ENCODE data around the gene TSPAN31.
A peak's percentile ranks its signal among the peaks of the same experiment; 100 is the strongest.

The TSPAN31 gene

GRCh38 chr12:57744777-57745484 lies at the start of gene TSPAN31:
Gene TSPAN31, plus strand, starts transcription at chr12:57745039. Its CDS starts 116 bp downstream, at chr12:57745155.
- Histone ChIP-seq H2AFZ (ENCODE audit: low read length) (peak within 1 kb of the TSS; percentile 5; the same call in 1 of the 2 replicates), H3K36me3 (ENCODE audit: insufficient read depth, low read length) (peaks cover 39% of the 10 kb centered on the region), H3K4me3 (ENCODE audit: low read depth, low read length, poor library complexity, severe bottlenecking) (peak within 1 kb of the TSS; percentile 72), H3K79me2 (ENCODE audit: insufficient read depth, low read length) (no peaks in the 10 kb centered on the region), H3K9me2 (ENCODE audit: low read depth, low read length) (no peaks in the 10 kb centered on the region), H3K27me3 (ENCODE audit: insufficient read depth, low read length) (no peaks in the 10 kb centered on the region), H3F3A (ENCODE audit: insufficient read depth, low read length) (no peaks in the 10 kb centered on the region; the same call in 1 of the 2 replicates), H3K4me1 (ENCODE audit: insufficient read depth, low read length, severe bottlenecking) (peaks cover 49% of the 10 kb centered on the region), H3K27ac (ENCODE audit: low read depth, low read length, poor library complexity, severe bottlenecking) (peak within 1 kb of the TSS; percentile 74), H3K4me2 (ENCODE audit: low read length) (peak within 1 kb of the TSS; percentile 79), H3K9me3 (ENCODE audit: low read length) (no peaks in the 10 kb centered on the region), H4K20me1 (ENCODE audit: insufficient read depth, low read length) (no peaks in the 10 kb centered on the region), H3K9ac (ENCODE audit: low read length) (peak within 1 kb of the TSS; percentile 83)
- TF ChIP-seq CTCF (IDR thresholded peaks at IDR 0.05; ENCODE audit: low read length) (no peak), EZH2 (IDR thresholded peaks at IDR 0.05; ENCODE audit: borderline replicate concordance, low read length) (no peak)

- H3K9me2 ChIP-seq (ENCODE audit: low read depth, low read length), result no peaks in the 10 kb centered on the region
- H3K9me3 ChIP-seq (ENCODE audit: low read length), result peaks cover 3% of the 10 kb centered on the region; the same call in 1 of the 2 replicates
- no peaks in the 10 kb centered on the region for H3K27me3 ChIP-seq (ENCODE audit: insufficient read depth, low read length)
- no peak for TF ChIP-seq CTCF (IDR thresholded peaks at IDR 0.05; ENCODE audit: low read length)
- no peak for TF ChIP-seq EZH2 (IDR thresholded peaks at IDR 0.05; ENCODE audit: borderline replicate concordance, low read length)
- no peak overlapping the region for H3K27ac ChIP-seq (ENCODE audit: low read depth, low read length, poor library complexity, severe bottlenecking)
- no peaks in the 10 kb centered on the region for H4K20me1 ChIP-seq (ENCODE audit: insufficient read depth, low read length)
- H3F3A ChIP-seq (ENCODE audit: insufficient read depth, low read length), result no peaks in the 10 kb centered on the region
- H3K9ac ChIP-seq (ENCODE audit: low read length), result no peak overlapping the region
- peaks cover 37% of the 10 kb centered on the region for H3K36me3 ChIP-seq (ENCODE audit: insufficient read depth, low read length)
- no peak overlapping the region for H3K4me3 ChIP-seq (ENCODE audit: low read depth, low read length, poor library complexity, severe bottlenecking)
- H3K4me2 ChIP-seq (ENCODE audit: low read length), result no peak overlapping the region
- H3K4me1 ChIP-seq (ENCODE audit: insufficient read depth, low read length, severe bottlenecking), result peaks cover 16% of the 10 kb centered on the region
- 0 out of 2 replicates have a peak, but pooled peaks cover 7% of the 10 kb centered on the region for H3K79me2 ChIP-seq (ENCODE audit: insufficient read depth, low read length)
- H2AFZ ChIP-seq (ENCODE audit: low read length), result no peak overlapping the region
Measured at GRCh38 chr12:57695770-57696432, 48.9 kb upstream of the TSPAN31 start.

- no peak overlapping the region for H3K27ac ChIP-seq (ENCODE audit: low read depth, low read length, poor library complexity, severe bottlenecking)
- 0 out of 2 replicates have a peak, but pooled peaks cover under 1% of the 10 kb centered on the region for H3K9me3 ChIP-seq (ENCODE audit: low read length)
- H3K9me2 ChIP-seq (ENCODE audit: low read depth, low read length), result no peaks in the 10 kb centered on the region
- H4K20me1 ChIP-seq (ENCODE audit: insufficient read depth, low read length), result no peaks in the 10 kb centered on the region
- no peak overlapping the region for H3K4me2 ChIP-seq (ENCODE audit: low read length)
- H3F3A ChIP-seq (ENCODE audit: insufficient read depth, low read length), result no peaks in the 10 kb centered on the region
- no peak overlapping the region for H3K4me3 ChIP-seq (ENCODE audit: low read depth, low read length, poor library complexity, severe bottlenecking)
- no peaks in the 10 kb centered on the region for H3K27me3 ChIP-seq (ENCODE audit: insufficient read depth, low read length)
- no peak for TF ChIP-seq EZH2 (IDR thresholded peaks at IDR 0.05; ENCODE audit: borderline replicate concordance, low read length)
- TF ChIP-seq CTCF (IDR thresholded peaks at IDR 0.05; ENCODE audit: low read length), result no peak
- H2AFZ ChIP-seq (ENCODE audit: low read length), result no peak overlapping the region
- no peak overlapping the region for H3K9ac ChIP-seq (ENCODE audit: low read length)
- H3K36me3 ChIP-seq (ENCODE audit: insufficient read depth, low read length), result peaks cover 46% of the 10 kb centered on the region
- H3K4me1 ChIP-seq (ENCODE audit: insufficient read depth, low read length, severe bottlenecking), result peaks cover 16% of the 10 kb centered on the region
- H3K79me2 ChIP-seq (ENCODE audit: insufficient read depth, low read length), result 0 out of 2 replicates have a peak, but pooled peaks cover 7% of the 10 kb centered on the region
Measured at GRCh38 chr12:57697076-57697475, 47.8 kb upstream of the TSPAN31 start.
